SK-N-SH treated with all-trans-retinoic acid at 6 μM for 48 hours (cell line): Measurements from ENCODE around the gene KCNMB2.

Experiments
- ATAC-seq: fragments of 200-7000 bp; cut with Tn5 transposase; 3 replicates; pipeline ENCODE4 v1.9.1; 2020; ENCODE audit warnings: mild to moderate bottlenecking, moderate library complexity
- ARNTL ChIP-seq: fragments of 450-650 bp; formaldehyde crosslinking; IDR thresholded peaks from 2 replicates; pipeline ENCODE4 v1.5.0; 2020; ENCODE audit warnings: low read depth, mild to moderate bottlenecking, moderate library complexity, borderline replicate concordance
- BACH2 ChIP-seq: fragments of 250-450 bp; sonication (Bioruptor Pico); IDR thresholded peaks from 2 replicates; pipeline ENCODE4 v1.9.0; 2021; ENCODE audit warnings: mild to moderate bottlenecking, borderline replicate concordance
- CSDC2 ChIP-seq: fragments of 250-450 bp; sonication (Bioruptor Pico); IDR thresholded peaks from 2 replicates; pipeline ENCODE4 v1.5.0; 2020; ENCODE audit warnings: mild to moderate bottlenecking, moderate library complexity
- ESRRG ChIP-seq: fragments of 250-450 bp; sonication (Bioruptor Pico); IDR thresholded peaks from 2 replicates; pipeline ENCODE4 v1.6.1; 2021; ENCODE audit warnings: mild to moderate bottlenecking
- ISL1 ChIP-seq: fragments of 250-450 bp; sonication (Bioruptor Pico); IDR thresholded peaks from 2 replicates; pipeline ENCODE4 v2.1.2; 2022; ENCODE audit warnings: mild to moderate bottlenecking, moderate library complexity
- OSR1 ChIP-seq: fragments of 250-450 bp; sonication (Bioruptor Pico); IDR thresholded peaks from 2 replicates; pipeline ENCODE4 v1.8.0; 2022; ENCODE audit warnings: moderate library complexity, mild to moderate bottlenecking, inconsistent platforms
- PPARA ChIP-seq: fragments of 250-450 bp; sonication (Bioruptor Pico); IDR thresholded peaks from 2 replicates; pipeline ENCODE4 v1.5.0; 2020; ENCODE audit warnings: mild to moderate bottlenecking, borderline replicate concordance
- RARB ChIP-seq: fragments of 250-450 bp; sonication (Bioruptor Pico); IDR thresholded peaks from 2 replicates; pipeline ENCODE4 v1.8.0; 2021; ENCODE audit warnings: mild to moderate bottlenecking, moderate library complexity
- SNAI2 ChIP-seq: fragments of 250-450 bp; sonication (Bioruptor Pico); IDR thresholded peaks from 2 replicates; pipeline ENCODE4 v1.5.0; 2020; ENCODE audit warnings: mild to moderate bottlenecking, moderate library complexity
- TOX ChIP-seq: fragments of 250-450 bp; sonication (Bioruptor Pico); IDR thresholded peaks from 2 replicates; pipeline ENCODE4 v1.8.0; 2021; ENCODE audit warnings: mild to moderate bottlenecking, moderate library complexity, borderline replicate concordance
- ZC3H10 ChIP-seq: fragments of 250-450 bp; sonication (Bioruptor Pico); IDR thresholded peaks from 2 replicates; pipeline ENCODE4 v1.5.1; 2021; ENCODE audit warnings: mild to moderate bottlenecking, moderate library complexity
- ZFP3 ChIP-seq: fragments of 250-450 bp; sonication (Bioruptor Pico); IDR thresholded peaks from 2 replicates; pipeline ENCODE4 v1.5.0; 2020; ENCODE audit warnings: mild to moderate bottlenecking, moderate library complexity
- ZNF565 ChIP-seq: fragments of 450-650 bp; formaldehyde crosslinking; conservative IDR thresholded peaks from 2 replicates; pipeline ENCODE4 v1.5.0; 2020; ENCODE audit warnings: low read depth, mild to moderate bottlenecking, moderate library complexity
- ZNF70 ChIP-seq: fragments of 450-650 bp; formaldehyde crosslinking; IDR thresholded peaks from 2 replicates; pipeline ENCODE4 v1.5.0; 2020; ENCODE audit warnings: mild to moderate bottlenecking, moderate library complexity
- TF ChIP-seq, protein P1 (sequence below): fragments of 250-450 bp; sonication (Bioruptor Pico); IDR thresholded peaks from 2 replicates; pipeline ENCODE4 v1.8.0; 2021; ENCODE audit warnings: low read depth, mild to moderate bottlenecking, moderate library complexity, borderline replicate concordance
- TF ChIP-seq, protein P2 (sequence below): fragments of 250-450 bp; sonication (Bioruptor Pico); IDR thresholded peaks from 2 replicates; pipeline ENCODE4 v1.5.1; 2020; ENCODE audit warnings: low read depth, mild to moderate bottlenecking, moderate library complexity
- TF ChIP-seq, protein P3 (sequence below): fragments of 250-450 bp; sonication (Bioruptor Pico); IDR thresholded peaks from 2 replicates; pipeline ENCODE4 v1.8.0; 2020; ENCODE audit warnings: mild to moderate bottlenecking, moderate library complexity, borderline replicate concordance
- TF ChIP-seq, protein P4 (sequence below): fragments of 250-450 bp; sonication (Bioruptor Pico); IDR thresholded peaks from 2 replicates; pipeline ENCODE4 v1.5.1; 2021; ENCODE audit warnings: mild to moderate bottlenecking, moderate library complexity

The KCNMB2 gene

DNA sequence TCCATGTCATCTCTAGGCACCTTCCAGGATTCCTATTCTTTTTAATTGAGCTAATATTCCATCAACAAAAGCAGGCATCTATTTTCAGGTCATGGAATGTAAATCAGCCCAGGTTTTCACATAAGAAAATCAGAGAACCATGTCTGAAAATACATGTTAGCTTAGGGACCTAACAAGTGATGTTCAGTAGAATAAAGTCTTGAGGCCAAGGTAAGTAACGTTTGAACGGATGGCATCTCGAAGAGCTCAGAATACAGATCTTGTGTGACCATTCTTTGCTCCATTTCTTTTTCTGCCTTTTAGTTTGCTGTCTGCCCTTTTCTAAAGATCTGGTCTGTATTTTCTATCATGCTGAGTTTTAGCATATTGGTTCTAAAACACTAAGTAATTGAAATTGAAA, 16.5 kb upstream of the KCNMB2 start (continued):
- TF ChIP-seq, protein P1, sequence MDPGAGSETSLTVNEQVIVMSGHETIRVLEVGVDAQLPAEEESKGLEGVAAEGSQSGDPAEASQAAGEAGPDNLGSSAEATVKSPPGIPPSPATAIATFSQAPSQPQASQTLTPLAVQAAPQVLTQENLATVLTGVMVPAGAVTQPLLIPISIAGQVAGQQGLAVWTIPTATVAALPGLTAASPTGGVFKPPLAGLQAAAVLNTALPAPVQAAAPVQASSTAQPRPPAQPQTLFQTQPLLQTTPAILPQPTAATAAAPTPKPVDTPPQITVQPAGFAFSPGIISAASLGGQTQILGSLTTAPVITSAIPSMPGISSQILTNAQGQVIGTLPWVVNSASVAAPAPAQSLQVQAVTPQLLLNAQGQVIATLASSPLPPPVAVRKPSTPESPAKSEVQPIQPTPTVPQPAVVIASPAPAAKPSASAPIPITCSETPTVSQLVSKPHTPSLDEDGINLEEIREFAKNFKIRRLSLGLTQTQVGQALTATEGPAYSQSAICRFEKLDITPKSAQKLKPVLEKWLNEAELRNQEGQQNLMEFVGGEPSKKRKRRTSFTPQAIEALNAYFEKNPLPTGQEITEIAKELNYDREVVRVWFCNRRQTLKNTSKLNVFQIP (CRISPR knock-in tag): no peak
- TF ChIP-seq, protein P2, sequence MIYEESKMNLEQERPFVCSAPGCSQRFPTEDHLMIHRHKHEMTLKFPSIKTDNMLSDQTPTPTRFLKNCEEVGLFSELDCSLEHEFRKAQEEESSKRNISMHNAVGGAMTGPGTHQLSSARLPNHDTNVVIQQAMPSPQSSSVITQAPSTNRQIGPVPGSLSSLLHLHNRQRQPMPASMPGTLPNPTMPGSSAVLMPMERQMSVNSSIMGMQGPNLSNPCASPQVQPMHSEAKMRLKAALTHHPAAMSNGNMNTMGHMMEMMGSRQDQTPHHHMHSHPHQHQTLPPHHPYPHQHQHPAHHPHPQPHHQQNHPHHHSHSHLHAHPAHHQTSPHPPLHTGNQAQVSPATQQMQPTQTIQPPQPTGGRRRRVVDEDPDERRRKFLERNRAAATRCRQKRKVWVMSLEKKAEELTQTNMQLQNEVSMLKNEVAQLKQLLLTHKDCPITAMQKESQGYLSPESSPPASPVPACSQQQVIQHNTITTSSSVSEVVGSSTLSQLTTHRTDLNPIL (CRISPR knock-in tag): no peak

DNA sequence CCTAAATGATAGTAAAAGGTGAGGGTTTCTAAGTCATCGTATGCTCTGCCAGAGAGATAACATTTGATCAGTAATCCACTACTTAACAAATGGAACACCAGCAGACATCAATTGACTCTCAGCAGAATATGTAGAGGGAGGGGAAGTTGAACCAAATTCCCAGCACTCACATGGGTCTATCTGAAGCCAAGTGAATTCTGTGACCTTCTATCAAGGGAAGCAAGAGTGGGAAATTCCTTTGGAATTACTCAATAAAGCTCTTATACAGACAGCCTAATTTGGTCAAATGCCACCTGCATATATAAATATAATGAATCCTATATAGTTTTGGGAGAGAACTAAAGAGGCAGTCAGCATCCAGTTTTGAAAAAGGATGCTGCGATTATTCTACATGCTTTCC, 15.8 kb upstream of the KCNMB2 start:
- ATAC-seq: no peak
- TF ChIP-seq ZC3H10 (CRISPR knock-in tag): no peak
- TF ChIP-seq ZNF565 (CRISPR knock-in tag): no peak
- no peak for TF ChIP-seq SNAI2 (CRISPR knock-in tag)
- TF ChIP-seq PPARA (CRISPR knock-in tag): no peak
- no peak for TF ChIP-seq BACH2
- TF ChIP-seq RARB (CRISPR knock-in tag): no peak
- no peak for TF ChIP-seq ZNF70 (CRISPR knock-in tag)
- no peak for TF ChIP-seq OSR1 (CRISPR knock-in tag)
- TF ChIP-seq ESRRG (CRISPR knock-in tag): no peak
- no peak for TF ChIP-seq ZFP3 (CRISPR knock-in tag)
- TF ChIP-seq, protein P1 (CRISPR knock-in tag): no peak
- TF ChIP-seq ISL1 (CRISPR knock-in tag): no peak
- TF ChIP-seq, all 23 proteins: peak for 0

DNA sequence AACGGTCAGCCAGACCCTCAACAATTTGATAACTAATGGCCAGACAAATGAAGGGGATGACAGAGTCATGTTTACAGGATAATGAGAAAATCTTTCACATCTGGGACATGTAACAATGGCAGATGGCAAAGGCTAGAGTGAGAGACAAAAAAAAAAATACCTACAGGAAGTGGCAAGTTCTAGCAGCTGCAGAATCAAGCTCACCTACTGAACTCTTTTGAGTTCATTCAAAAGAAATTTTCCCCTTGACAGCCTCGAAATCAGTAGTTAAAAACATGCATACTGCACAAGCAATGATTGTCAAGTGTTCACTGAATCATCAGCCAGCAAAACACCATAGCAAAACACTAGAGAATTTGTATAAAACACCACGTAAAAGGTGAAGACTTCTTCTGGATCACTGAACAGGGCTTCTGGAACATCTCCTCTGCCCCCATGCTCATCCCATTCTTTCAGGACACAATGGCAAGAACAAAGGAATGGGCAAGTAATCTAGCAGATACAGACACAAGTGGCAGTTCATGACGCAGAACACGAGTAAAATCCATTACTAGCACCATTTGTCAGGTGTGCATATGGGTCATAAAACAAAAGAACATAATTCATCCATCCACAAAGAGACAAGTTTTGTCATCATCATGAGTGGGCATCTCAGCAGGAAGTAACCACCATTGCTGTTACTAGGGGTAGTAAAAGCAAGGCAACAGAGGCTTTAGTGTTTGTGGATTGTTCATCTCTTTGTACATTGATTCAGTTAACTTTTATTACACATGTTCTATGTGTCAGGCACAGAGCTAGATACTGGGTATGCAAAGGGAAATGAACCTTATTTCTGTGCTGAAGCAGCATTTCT, 13.8 kb upstream of the KCNMB2 start:
- ATAC-seq: no peak

More for the DNA sequence above, 13.8 kb upstream of the KCNMB2 start:
- TF ChIP-seq ZFP3 (CRISPR knock-in tag): no peak
- TF ChIP-seq, protein P3, sequence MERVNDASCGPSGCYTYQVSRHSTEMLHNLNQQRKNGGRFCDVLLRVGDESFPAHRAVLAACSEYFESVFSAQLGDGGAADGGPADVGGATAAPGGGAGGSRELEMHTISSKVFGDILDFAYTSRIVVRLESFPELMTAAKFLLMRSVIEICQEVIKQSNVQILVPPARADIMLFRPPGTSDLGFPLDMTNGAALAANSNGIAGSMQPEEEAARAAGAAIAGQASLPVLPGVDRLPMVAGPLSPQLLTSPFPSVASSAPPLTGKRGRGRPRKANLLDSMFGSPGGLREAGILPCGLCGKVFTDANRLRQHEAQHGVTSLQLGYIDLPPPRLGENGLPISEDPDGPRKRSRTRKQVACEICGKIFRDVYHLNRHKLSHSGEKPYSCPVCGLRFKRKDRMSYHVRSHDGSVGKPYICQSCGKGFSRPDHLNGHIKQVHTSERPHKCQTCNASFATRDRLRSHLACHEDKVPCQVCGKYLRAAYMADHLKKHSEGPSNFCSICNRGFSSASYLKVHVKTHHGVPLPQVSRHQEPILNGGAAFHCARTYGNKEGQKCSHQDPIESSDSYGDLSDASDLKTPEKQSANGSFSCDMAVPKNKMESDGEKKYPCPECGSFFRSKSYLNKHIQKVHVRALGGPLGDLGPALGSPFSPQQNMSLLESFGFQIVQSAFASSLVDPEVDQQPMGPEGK (CRISPR knock-in tag): no peak
- TF ChIP-seq, protein P4, sequence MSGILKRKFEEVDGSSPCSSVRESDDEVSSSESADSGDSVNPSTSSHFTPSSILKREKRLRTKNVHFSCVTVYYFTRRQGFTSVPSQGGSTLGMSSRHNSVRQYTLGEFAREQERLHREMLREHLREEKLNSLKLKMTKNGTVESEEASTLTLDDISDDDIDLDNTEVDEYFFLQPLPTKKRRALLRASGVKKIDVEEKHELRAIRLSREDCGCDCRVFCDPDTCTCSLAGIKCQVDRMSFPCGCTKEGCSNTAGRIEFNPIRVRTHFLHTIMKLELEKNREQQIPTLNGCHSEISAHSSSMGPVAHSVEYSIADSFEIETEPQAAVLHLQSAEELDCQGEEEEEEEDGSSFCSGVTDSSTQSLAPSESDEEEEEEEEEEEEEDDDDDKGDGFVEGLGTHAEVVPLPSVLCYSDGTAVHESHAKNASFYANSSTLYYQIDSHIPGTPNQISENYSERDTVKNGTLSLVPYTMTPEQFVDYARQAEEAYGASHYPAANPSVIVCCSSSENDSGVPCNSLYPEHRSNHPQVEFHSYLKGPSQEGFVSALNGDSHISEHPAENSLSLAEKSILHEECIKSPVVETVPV (CRISPR knock-in tag): no peak
- TF ChIP-seq ZNF565 (CRISPR knock-in tag): no peak
- TF ChIP-seq ARNTL (CRISPR knock-in tag): no peak
- TF ChIP-seq OSR1 (CRISPR knock-in tag): no peak
- TF ChIP-seq ZC3H10 (CRISPR knock-in tag): no peak
- no peak for TF ChIP-seq TOX (CRISPR knock-in tag)
- TF ChIP-seq, protein P1 (CRISPR knock-in tag): no peak
- TF ChIP-seq, protein P2 (CRISPR knock-in tag): no peak
- TF ChIP-seq CSDC2 (CRISPR knock-in tag): no peak
- TF ChIP-seq SNAI2 (CRISPR knock-in tag): no peak
